ENCODE data around the gene ARMC5. TPM values are rescaled to one million over a fixed set of nuclear protein-coding genes. Genes with fewer than 3 reads are reported as not detected.

Gene ARMC5
- polyA plus RNA-seq, 1 donor from 2014 or later, result 27.6 TPM

- TF ChIP-seq EZH2 (IDR thresholded peaks at IDR 0.05; ENCODE audit: borderline replicate concordance, insufficient read depth, low read length, poor library complexity, severe bottlenecking) (no peak), SMC3 (conservative IDR thresholded peaks at IDR 0.05; ENCODE audit: poor library complexity) (no peak), TAF1 (IDR thresholded peaks at IDR 0.05; ENCODE audit: low read depth) (no peak)
- no peak overlapping the region for H3K4me2 ChIP-seq (ENCODE audit: low read length)
- no peak overlapping the region for H3K9ac ChIP-seq (ENCODE audit: low read length)
- no peak overlapping the region for H3K27ac ChIP-seq (ENCODE audit: low read length)
- H3K9me2 ChIP-seq (ENCODE audit: insufficient read depth, low read length), result no peaks in the 10 kb centered on the region
- no peaks in the 10 kb centered on the region for H3K9me3 ChIP-seq (ENCODE audit: low read length)
- no peaks in the 10 kb centered on the region for H3K79me2 ChIP-seq (replicated peaks; ENCODE audit: insufficient read depth, low read length)
- H3F3A ChIP-seq (ENCODE audit: insufficient read depth, low read length, poor library complexity, severe bottlenecking), result no peaks in the 10 kb centered on the region
- no peaks in the 10 kb centered on the region for H3K36me3 ChIP-seq (ENCODE audit: insufficient read depth, low read length)
- no peaks in the 10 kb centered on the region for H4K20me1 ChIP-seq (ENCODE audit: insufficient read depth)
- H3K27me3 ChIP-seq (ENCODE audit: insufficient read depth, low read depth, low read length), result no peaks in the 10 kb centered on the region
- no peak overlapping the region for H2AFZ ChIP-seq (ENCODE audit: low read depth, low read length)
- no peak overlapping the region for H3K4me3 ChIP-seq (ENCODE audit: low read length)
Observed at GRCh38 chr16:31421587-31421986, 37.7 kb upstream of the ARMC5 start.

- Histone ChIP-seq H3K36me3 (ENCODE audit: insufficient read depth, low read length) (no peaks in the 10 kb centered on the region), H3K79me2 (replicated peaks; ENCODE audit: insufficient read depth, low read length) (no peaks in the 10 kb centered on the region), H4K20me1 (ENCODE audit: insufficient read depth) (no peaks in the 10 kb centered on the region), H3K27me3 (ENCODE audit: insufficient read depth, low read depth, low read length) (no peaks in the 10 kb centered on the region), H3K9ac (ENCODE audit: low read length) (no peak overlapping the region), H3F3A (ENCODE audit: insufficient read depth, low read length, poor library complexity, severe bottlenecking) (no peaks in the 10 kb centered on the region), H3K9me3 (ENCODE audit: low read length) (no peaks in the 10 kb centered on the region), H3K9me2 (ENCODE audit: insufficient read depth, low read length) (no peaks in the 10 kb centered on the region), H3K4me2 (ENCODE audit: low read length) (no peak overlapping the region), H3K4me3 (ENCODE audit: low read length) (no peak overlapping the region), H2AFZ (ENCODE audit: low read depth, low read length) (no peak overlapping the region), H3K27ac (ENCODE audit: low read length) (no peak overlapping the region)
- TF ChIP-seq, protein P1, sequence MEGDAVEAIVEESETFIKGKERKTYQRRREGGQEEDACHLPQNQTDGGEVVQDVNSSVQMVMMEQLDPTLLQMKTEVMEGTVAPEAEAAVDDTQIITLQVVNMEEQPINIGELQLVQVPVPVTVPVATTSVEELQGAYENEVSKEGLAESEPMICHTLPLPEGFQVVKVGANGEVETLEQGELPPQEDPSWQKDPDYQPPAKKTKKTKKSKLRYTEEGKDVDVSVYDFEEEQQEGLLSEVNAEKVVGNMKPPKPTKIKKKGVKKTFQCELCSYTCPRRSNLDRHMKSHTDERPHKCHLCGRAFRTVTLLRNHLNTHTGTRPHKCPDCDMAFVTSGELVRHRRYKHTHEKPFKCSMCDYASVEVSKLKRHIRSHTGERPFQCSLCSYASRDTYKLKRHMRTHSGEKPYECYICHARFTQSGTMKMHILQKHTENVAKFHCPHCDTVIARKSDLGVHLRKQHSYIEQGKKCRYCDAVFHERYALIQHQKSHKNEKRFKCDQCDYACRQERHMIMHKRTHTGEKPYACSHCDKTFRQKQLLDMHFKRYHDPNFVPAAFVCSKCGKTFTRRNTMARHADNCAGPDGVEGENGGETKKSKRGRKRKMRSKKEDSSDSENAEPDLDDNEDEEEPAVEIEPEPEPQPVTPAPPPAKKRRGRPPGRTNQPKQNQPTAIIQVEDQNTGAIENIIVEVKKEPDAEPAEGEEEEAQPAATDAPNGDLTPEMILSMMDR (IDR thresholded peaks at IDR 0.05; ENCODE audit: poor library complexity, severe bottlenecking), result no peak
- TF ChIP-seq REST (IDR thresholded peaks at IDR 0.05; ENCODE audit: borderline replicate concordance), result no peak
- no peak for TF ChIP-seq RAD21 (conservative IDR thresholded peaks at IDR 0.05)
- no peak for TF ChIP-seq POLR2AphosphoS5 (IDR thresholded peaks at IDR 0.05)
- TF ChIP-seq EZH2 (IDR thresholded peaks at IDR 0.05; ENCODE audit: borderline replicate concordance, insufficient read depth, low read length, poor library complexity, severe bottlenecking), result no peak
- no peak for TF ChIP-seq TAF1 (IDR thresholded peaks at IDR 0.05; ENCODE audit: low read depth)
Observed at GRCh38 chr16:31423241-31423640, 36.1 kb upstream of the ARMC5 start.

DNA sequence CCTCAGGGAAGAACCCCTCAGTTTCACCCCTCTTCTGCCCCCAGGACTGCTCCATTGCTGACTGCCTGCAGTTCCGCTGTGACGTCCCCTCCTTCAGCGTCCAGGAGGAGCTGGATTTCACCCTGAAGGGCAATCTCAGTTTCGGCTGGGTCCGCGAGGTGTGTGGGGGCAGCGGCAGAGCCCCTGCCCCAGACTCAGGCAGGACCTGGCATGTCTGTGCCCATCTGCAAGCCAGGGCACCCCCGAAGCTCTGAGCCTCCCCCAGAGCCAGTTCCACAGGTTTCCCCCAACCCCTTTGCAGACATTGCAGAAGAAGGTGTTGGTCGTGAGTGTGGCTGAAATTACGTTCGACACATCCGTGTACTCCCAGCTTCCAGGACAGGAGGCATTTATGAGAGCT is 35.5 kb upstream of the ARMC5 start:
- Histone ChIP-seq H2AFZ (ENCODE audit: low read depth, low read length) (no peak overlapping the region), H3K4me2 (ENCODE audit: low read length) (no peak overlapping the region), H3K27ac (ENCODE audit: low read length) (no peak overlapping the region), H3K9me2 (ENCODE audit: insufficient read depth, low read length) (no peaks in the 10 kb centered on the region), H3K4me3 (ENCODE audit: low read length) (no peak overlapping the region), H4K20me1 (ENCODE audit: insufficient read depth) (no peaks in the 10 kb centered on the region), H3K9me3 (ENCODE audit: low read length) (no peaks in the 10 kb centered on the region), H3K79me2 (replicated peaks; ENCODE audit: insufficient read depth, low read length) (no peaks in the 10 kb centered on the region), H3K9ac (ENCODE audit: low read length) (no peak overlapping the region), H3K36me3 (ENCODE audit: insufficient read depth, low read length) (no peaks in the 10 kb centered on the region), H3K27me3 (ENCODE audit: insufficient read depth, low read depth, low read length) (no peaks in the 10 kb centered on the region), H3F3A (ENCODE audit: insufficient read depth, low read length, poor library complexity, severe bottlenecking) (no peaks in the 10 kb centered on the region)
- TF ChIP-seq EZH2 (IDR thresholded peaks at IDR 0.05; ENCODE audit: borderline replicate concordance, insufficient read depth, low read length, poor library complexity, severe bottlenecking) (no peak), RAD21 (conservative IDR thresholded peaks at IDR 0.05) (no peak), TAF1 (IDR thresholded peaks at IDR 0.05; ENCODE audit: low read depth) (no peak), REST (IDR thresholded peaks at IDR 0.05; ENCODE audit: borderline replicate concordance) (no peak)
- TF ChIP-seq, protein P1 (IDR thresholded peaks at IDR 0.05; ENCODE audit: poor library complexity, severe bottlenecking), result no peak

Data from neural cell (in vitro differentiated cells).